ENCODE data around the gene KRTAP9-7.
"Not testable (repeated sequence)": the region's sequence is repeated elsewhere in the genome, so short reads cannot be mapped to it uniquely, and the experiment has no call there.

The KRTAP9-7 gene, protein sequence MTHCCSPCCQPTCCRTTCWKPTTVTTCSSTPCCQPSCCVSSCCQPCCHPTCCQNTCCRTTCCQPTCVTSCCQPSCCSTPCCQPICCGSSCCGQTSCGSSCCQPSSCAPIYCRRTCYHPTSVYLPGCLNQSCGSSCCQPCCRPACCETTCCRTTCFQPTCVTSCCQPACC

DNA sequence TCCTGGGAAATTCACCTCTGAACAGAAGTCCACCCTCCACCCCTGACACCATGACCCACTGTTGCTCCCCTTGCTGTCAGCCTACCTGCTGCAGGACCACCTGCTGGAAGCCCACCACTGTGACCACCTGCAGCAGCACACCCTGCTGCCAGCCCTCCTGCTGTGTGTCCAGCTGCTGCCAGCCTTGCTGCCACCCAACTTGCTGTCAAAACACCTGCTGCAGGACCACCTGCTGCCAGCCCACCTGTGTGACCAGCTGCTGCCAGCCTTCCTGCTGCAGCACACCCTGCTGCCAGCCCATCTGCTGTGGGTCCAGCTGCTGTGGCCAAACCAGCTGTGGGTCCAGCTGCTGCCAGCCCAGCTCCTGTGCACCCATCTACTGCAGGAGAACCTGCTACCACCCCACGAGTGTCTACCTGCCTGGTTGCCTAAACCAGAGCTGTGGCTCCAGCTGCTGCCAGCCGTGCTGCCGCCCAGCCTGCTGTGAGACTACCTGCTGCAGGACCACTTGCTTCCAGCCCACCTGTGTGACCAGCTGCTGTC, at the start of gene KRTAP9-7:
TSS of gene KRTAP9-7 (plus strand) at position 51 of the 543 bp plus-strand sequence. CDS start at position 51, 0 bp downstream.
- not testable (repeated sequence) for DNase-seq (ENCODE audit: low spot score)

DNA sequence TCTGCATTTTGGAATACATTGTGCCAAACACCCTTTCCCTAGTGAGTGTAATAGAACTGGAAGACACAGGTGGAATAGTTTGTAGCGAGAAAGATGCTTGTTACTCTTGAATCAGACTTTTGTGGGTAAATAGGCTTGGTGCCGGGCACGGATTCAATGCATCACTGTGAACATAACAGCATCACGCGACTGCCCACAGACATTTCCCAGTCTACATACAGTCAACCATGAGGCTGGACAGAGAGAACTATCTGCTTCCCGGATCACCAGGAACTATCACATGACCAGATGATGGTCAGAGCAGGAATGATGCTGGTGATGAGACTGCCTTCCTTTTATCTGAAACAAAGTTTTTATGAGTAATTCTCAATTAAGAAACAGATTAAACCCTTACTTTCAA, 49.4 kb upstream of the KRTAP9-7 start:
- DNase-seq (ENCODE audit: low spot score), result no peak

DNA sequence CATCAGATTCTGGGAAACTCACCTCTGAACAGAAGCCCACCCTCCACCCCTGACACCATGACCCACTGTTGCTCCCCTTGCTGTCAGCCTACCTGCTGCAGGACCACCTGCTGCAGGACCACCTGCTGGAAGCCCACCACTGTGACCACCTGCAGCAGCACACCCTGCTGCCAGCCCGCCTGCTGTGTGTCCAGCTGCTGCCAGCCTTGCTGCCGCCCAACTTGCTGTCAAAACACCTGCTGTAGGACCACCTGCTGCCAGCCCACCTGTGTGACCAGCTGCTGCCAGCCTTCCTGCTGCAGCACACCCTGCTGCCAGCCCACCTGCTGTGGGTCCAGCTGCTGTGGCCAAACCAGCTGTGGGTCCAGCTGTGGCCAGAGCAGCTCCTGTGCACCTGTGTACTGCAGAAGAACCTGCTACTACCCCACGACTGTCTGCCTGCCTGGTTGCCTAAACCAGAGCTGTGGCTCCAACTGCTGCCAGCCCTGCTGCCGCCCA, 48.9 kb upstream of the KRTAP9-7 start, which contains the start of gene KRTAP9-2:
TSS of gene KRTAP9-2 (plus strand) at position 51 of the 498 bp plus-strand sequence. CDS start at position 58, 7 bp downstream.
- not testable (repeated sequence) for DNase-seq (ENCODE audit: low spot score)

DNA sequence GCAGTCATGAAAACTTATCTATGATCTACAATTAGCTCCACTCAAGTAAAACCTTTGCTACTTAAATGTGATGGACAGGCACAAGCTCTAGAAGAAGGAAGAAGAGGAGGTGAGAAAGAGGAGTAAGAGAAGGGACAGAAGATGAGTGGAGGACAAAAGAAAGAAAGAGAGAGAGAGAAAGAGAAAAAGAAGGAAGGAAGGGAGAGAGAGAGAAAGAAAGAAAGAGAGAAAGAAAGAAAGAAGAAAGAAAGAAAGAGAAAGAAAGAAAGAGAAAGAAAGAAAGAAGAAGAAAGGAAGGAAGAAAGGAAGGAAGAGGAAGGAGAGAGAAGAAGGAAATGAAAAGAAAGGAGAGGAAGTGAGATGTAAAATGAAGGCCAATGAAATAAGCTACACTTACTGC, 45.4 kb upstream of the KRTAP9-7 start:
- DNase-seq (ENCODE audit: low spot score), result no peak

DNA sequence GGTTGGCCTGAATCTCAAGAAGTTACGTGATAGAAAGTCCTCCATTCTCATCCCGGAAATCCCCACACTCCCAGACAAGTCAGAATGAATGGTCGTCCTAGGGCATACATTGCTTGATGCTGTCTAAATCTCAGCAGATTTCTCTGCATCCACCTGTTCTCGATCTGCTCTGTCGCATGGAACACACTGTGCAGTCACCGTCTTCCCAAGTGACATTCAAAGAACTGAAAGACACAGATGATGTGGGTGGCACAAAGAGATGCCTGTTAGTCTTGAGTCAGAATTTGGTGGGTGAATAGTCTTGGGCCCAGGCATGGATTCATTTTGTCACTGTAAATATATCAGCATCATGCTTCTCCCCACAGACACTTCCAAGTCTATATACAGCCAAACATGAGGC, 43.8 kb upstream of the KRTAP9-7 start:
- DNase-seq (ENCODE audit: low spot score), result no peak

DNA sequence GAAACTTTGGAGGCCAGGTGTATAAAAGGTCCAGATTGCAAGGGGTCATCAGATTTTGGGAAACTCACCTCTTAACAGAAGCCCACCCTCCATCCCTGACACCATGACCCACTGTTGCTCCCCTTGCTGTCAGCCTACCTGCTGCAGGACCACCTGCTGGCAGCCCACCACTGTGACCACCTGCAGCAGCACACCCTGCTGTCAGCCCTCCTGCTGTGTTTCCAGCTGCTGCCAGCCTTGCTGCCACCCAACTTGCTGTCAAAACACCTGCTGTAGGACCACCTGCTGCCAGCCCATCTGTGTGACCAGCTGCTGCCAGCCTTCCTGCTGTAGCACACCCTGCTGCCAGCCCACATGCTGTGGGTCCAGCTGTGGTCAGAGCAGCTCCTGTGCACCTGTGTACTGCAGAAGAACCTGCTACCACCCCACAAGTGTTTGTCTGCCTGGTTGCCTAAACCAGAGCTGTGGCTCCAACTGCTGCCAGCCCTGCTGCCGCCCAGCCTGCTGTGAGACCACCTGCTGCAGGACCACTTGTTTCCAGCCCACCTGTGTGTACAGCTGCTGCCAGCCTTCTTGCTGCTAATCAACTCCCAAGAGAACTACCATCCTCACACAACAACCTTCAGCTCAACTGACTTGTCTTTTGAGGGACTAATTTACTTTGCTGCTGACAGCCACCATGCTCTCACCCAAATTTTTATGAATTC, 42.9 kb upstream of the KRTAP9-7 start, which contains the start of gene KRTAP9-3:
TSS of gene KRTAP9-3 (plus strand) at position 51 of the 707 bp plus-strand sequence. CDS start at position 104, 53 bp downstream.
- not testable (repeated sequence) for DNase-seq (ENCODE audit: low spot score)

DNA sequence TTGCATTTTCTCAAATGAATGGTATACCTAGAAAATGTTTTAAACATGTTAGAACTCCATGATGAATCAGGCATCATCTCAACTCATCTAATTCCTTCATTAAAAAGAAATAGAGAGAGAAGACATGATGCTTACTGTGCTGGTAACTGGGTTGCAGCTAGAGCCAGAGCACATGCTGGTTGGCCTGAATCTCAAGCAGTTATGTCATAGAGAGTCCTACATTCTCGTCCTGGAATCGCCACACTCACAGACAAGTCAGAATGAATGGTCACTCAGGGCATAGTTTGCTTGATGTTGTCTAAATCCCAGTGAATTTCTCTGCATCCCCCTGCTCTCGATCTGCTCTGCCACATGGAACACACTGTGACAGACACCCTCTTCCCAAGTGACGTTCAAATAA, 38.4 kb upstream of the KRTAP9-7 start:
- DNase-seq (ENCODE audit: low spot score), result not testable (repeated sequence)

DNA sequence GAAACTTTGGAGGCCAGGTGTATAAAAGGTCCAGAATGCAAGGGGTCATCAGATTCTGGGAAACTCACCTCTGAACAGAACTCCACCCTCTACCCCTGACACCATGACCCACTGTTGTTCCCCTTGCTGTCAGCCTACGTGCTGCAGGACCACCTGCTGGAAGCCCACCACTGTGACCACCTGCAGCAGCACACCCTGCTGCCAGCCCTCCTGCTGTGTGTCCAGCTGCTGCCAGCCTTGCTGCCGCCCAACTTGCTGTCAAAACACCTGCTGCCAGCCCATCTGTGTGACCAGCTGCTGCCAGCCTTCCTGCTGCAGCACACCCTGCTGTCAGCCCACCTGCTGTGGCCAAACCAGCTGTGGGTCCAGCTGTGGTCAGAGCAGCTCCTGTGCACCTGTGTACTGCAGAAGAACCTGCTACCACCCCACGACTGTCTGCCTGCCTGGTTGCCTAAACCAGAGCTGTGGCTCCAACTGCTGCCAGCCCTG, 37.5 kb upstream of the KRTAP9-7 start, which contains the start of gene KRTAP9-8:
TSS of gene KRTAP9-8 (plus strand) at position 51 of the 489 bp plus-strand sequence. CDS start at position 104, 53 bp downstream.
- DNase-seq (ENCODE audit: low spot score), result not testable (repeated sequence)

DNA sequence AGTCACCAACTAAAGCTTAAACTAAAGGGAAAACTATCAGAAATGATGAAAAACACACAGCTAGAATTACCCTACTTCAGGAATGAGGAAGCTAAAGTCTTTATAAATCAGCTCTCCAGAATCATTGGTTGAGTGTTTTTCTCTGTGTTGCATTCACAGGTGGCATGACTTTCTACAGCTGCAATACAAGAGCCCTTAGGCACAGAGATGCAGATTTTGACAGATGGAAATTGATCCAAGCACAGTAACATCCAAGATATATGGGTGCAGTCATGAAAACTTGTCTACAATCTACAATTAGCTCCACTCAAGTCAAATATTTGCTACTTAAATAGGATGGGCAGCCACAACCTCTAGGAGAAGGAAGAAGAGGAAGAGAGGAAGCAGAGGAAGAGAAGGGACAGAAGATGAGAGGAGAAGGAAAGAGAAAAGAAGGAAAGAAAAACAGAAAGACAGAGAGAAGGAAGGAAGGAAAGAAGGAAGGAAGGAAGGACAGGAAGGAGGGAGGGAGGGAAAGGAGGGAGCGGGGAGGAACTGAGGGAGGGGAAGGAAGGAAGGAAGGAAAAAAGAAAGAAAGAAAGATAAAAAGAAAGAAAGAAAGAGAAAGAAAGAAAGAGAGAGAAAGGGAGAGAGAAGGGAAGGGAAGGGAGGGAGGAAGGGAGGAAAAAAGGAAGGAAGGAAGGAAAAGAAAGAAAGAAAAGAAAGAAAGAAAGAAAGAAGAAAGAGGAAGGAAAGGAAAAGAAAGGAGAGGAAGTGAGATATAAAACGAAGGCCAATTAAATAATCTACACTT, 28.3 kb upstream of the KRTAP9-7 start:
- not testable (repeated sequence) for DNase-seq (ENCODE audit: low spot score)

DNA sequence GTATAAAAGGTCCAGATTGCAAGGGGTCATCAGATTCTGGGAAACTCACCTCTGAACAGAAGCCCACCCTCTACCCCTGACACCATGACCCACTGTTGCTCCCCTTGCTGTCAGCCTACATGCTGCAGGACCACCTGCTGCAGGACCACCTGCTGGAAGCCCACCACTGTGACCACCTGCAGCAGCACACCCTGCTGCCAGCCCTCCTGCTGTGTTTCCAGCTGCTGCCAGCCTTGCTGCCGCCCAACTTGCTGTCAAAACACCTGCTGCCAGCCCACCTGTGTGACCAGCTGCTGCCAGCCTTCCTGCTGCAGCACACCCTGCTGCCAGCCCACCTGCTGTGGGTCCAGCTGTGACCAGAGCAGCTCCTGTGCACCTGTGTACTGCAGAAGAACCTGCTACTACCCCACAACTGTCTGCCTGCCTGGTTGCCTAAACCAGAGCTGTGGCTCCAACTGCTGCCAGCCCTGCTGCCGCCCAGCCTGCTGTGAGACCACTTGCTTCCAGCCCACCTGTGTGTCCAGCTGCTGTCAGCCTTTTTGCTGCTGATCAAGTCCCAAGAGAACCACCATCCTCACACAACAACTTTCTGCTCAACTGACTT, 25.8 kb upstream of the KRTAP9-7 start, which contains the start of gene KRTAP9-4:
TSS of gene KRTAP9-4 (plus strand) at position 51 of the 604 bp plus-strand sequence. CDS start at position 85, 34 bp downstream.
- DNase-seq (ENCODE audit: low spot score), result not testable (repeated sequence)

DNA sequence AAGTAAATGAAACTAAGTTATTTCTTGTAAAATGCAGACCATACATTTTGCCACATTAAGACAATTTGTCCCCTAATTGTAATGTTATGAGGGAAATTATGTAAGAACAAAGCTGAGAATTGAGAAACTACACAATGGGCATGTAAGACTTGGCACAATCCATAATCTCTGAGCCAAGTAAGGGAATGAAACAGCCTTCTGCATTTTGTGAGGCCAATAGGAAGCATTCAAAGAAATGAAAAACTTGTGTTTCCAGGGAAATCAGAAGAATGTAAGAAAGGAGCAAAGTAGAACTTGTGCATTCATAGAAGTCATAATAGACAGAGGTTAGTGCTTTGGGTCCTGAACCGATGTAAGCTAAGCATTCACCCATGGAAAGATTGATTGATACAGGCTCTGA, 24.2 kb upstream of the KRTAP9-7 start:
- DNase-seq (ENCODE audit: low spot score), result no peak

DNA sequence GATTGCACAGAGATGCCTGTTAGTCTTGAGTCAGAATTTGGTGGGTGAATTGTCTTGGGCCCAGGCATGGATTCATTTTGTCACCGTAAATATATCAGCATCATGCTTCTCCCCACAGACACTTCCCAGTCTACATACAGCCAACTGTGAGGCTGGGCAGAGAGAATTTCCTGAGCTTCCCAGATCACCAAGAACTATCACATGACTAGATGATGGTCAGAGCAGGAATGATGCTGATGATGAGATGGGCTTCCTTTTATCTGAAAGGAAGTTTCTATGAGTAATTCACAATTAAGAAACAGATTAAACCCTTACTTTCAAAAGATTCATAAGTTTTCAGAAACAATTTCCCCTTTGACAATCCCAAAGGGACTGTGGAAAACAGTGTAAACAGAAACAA, 20.6 kb upstream of the KRTAP9-7 start:
- no peak for DNase-seq (ENCODE audit: low spot score)

DNA sequence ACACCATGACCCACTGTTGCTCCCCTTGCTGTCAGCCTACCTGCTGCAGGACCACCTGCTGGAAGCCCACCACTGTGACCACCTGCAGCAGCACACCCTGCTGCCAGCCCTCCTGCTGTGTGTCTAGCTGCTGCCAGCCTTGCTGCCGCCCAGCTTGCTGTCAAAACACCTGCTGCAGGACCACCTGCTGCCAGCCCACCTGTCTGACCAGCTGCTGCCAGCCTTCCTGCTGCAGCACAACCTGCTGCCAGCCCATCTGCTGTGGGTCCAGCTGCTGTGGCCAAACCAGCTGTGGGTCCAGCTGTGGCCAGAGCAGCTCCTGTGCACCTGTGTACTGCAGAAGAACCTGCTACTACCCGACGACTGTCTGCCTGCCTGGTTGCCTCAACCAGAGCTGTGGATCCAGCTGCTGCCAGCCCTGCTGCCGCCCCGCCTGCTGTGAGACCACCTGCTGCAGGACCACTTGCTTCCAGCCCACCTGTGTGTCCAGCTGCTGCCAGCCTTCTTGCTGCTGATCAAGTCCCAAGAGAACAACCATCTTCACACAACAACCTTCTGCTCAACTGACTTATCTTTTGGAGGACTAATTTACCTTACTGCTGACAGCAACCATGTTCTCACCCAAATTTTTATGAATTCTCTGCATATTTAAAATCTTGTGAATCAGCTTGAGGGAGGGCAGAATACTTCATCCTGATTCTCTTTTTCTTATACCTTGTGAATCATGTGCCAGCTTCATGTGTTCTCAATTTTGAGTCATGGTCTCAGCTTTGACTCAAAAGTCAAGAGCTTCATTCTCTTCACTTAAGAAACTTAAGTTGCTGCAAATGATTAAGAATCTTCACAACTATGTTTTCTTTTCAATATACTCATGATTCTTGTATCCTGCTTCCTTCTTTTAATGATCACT, 19.9 kb upstream of the KRTAP9-7 start, which contains the start of gene KRTAP9-9:
TSS of gene KRTAP9-9 (plus strand) at position 4 of the 910 bp plus-strand sequence.
- not testable (repeated sequence) for DNase-seq (ENCODE audit: low spot score)

DNA sequence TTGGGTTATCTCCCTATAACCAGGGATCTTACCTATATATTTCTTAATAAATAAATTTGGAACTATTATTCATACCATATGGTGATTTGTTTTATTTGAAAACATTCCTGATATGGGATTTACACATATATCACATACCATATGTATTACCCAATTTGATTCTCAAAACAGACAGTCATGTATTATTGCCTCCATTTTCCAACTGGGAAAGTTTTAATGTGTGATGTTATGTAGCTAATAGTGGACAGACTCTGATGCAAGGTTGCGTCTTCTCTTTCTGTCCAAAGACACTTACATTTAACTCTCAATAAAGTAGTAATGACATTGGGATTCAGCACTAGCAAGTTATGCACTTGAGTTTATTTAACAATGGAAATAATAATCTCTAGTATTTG, 19.2 kb upstream of the KRTAP9-7 start:
- no peak for DNase-seq (ENCODE audit: low spot score)

DNA sequence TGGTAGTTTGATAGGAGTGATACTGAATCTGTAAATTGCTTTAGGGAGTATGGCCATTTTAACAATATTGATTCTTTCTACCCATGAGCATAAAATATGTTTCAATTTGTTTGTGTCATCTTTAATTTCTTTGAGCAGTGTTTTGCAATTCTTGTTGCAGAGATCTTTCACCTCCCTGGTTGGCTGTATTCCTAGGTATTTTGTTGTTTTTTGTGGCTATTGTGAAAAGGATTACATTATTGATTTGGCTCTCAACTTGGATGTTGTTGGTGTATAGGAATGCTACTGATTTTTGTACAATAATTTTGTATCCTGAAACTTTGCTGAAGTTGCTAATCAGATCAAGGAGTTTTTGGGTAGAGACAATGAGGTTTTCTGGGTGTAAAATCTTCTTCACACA, 17.1 kb upstream of the KRTAP9-7 start:
- no peak for DNase-seq (ENCODE audit: low spot score)

DNA sequence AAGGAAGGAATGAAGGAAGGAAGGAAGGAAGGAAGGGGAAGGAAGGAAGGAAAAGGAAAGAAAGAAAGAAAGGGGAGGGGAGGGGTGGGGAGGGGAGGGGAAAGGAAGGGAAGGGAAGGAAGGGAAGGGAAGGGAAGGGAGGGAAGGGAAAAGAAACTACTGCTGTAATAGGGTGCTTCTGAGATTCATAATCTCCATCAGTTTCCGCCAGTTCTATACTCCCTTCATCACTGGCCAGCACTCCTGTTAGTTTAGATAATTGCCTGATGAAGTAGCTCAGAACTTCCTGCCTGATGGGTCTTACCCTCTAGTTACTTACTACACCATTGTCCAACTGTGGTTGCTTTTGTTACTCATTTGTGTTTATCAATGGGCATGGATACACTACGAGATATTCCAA, 12.3 kb upstream of the KRTAP9-7 start:
- no peak for DNase-seq (ENCODE audit: low spot score)

DNA sequence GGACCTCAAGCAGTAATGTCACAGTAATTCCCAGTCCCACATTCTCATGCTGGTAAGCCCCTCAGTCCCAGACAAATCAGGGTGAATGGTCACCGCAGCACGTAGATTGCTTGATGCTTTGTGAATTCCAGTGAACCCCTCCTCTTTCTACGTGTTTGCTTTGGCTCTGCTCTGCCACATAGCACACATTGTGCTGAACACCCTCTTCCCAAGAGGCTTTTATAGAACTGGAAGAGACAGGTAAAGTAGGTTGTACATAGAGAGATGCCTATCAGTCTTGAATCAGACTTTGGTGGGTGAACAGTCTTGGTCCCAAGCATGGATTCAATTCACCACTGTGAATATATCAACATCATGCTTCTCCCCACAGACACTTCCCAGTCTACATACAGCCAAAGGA, 10.9 kb upstream of the KRTAP9-7 start:
- DNase-seq (ENCODE audit: low spot score), result no peak

DNA sequence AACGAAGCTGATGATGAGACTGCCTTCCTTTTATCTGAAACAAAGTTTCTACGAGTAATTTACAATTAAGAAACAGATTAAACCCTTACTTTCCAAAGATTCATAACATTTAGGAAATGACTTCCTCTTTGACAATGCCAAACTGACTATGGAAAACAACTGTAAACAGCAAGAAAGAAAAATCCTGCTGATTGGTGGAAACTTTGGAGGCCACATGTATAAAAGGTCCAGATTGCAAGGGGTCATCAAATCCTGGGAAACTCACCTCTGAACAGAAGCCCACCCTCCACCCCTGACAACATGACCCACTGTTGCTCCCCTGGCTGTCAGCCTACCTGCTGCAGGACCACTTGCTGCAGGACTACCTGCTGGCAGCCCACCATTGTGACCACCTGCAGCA, 10.4 kb upstream of the KRTAP9-7 start, which contains the start of gene KRTAP9-6:
TSS of gene KRTAP9-6 (plus strand) at position 301 of the 400 bp plus-strand sequence. CDS start at position 301, 0 bp downstream.
- DNase-seq (ENCODE audit: low spot score), result no peak

DNA sequence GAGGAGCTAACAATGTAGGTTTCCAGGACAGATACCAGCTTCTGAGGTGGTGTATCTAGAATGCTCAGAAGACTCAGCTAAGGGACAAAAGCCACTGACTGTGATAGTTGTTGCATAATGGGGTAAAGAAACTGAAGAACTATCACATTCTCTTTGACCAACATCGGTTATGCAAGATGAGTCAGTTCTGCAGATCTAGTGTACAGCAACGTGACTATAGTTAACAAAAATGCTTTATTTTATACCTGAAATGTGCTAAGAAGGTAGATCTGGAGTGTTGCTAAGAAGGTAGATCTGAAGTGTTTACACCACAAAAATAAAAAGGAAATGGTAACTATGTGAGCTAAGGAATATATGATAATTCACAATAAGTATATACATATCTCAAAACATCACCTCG, 7.8 kb upstream of the KRTAP9-7 start:
- no peak for DNase-seq (ENCODE audit: low spot score)

DNA sequence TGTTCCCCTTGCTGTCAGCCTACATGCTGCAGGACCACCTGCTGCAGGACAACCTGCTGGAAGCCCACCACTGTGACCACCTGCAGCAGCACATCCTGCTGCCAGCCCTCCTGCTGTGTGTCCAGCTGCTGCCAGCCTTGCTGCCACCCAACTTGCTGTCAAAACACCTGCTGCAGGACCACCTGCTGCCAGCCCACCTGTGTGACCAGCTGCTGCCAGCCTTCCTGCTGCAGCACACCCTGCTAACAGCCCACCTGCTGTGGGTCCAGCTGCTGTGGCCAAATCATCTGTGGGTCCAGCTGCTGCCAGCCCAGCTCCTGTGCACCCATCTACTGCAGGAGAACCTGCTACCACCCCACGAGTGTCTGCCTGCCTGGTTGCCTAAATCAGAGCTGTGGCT, 4.2 kb upstream of the KRTAP9-7 start:
- not testable (repeated sequence) for DNase-seq (ENCODE audit: low spot score)
